HCT116 (cell line): ENCODE data around the gene RPLP2. TPM values are rescaled to one million over a fixed set of nuclear protein-coding genes. Genes with fewer than 3 reads are reported as not detected.

Experiments used
- ATAC-seq: fragments of 200-7000 bp; cut with Tn5 transposase; 2 replicates; pipeline ENCODE4 v1.9.1; 2020; ENCODE audit warnings: mild to moderate bottlenecking, moderate library complexity
- BruUV-seq: library from RNA; stranded (reverse); fragments of 400-500 nt; replicated peaks from 2 replicates; lab custom pipeline; 2021; lab: Mats Ljungman, UMichigan
- CTCF ChIA-PET: fragments of 300-600 bp; sonication (Branson Sonifier 250); formaldehyde crosslinking; loops from one replicate; lab custom pipeline; 2021; ENCODE audit warnings: antibody characterized with exemption; lab: Charles Lee
- POLR2A ChIA-PET: fragments of 300-600, 350-600 bp; sonication (Branson Sonifier 250); formaldehyde crosslinking; loops from one replicate; lab custom pipeline; 2021; ENCODE audit warnings: antibody characterized with exemption; lab: Charles Lee
- RAD21 ChIA-PET, 2 experiments: fragments of 300-600 bp; sonication (Branson Sonifier 250); formaldehyde crosslinking; loops; one replicate each; lab custom pipeline; 2023; ENCODE audit warnings: low total read pairs in 2 of 2; ENCODE audit not compliant: uncharacterized antibody in 2 of 2, unreplicated experiment in 2 of 2, low non-redundant PET in 1 of 2; lab: Charles Lee
- DNase-seq: peaks from one replicate; pipeline ENCODE4 v3.0.0-alpha.2; 2010; ENCODE audit warnings: low read depth, low spot score
- H2AFZ ChIP-seq: fragments of 200-600 bp; shearing (Covaris generic), sonication (generic); 2 replicates; pipeline ENCODE4 v1.6.1; 2017; ENCODE audit warnings: low read depth, mixed run types, mixed read lengths, antibody characterized with exemption, low read length; ENCODE audit not compliant: poor library complexity, severe bottlenecking
- H3K27ac ChIP-seq: 2 replicates; pipeline ENCODE4 v1.5.1; 2012; ENCODE audit warnings: low read depth, low read length
- H3K27me3 ChIP-seq: fragments of 200-600 bp; sonication (generic); 2 replicates; pipeline ENCODE4 v1.6.1; 2016; ENCODE audit warnings: mixed run types, low read length, mixed read lengths; ENCODE audit not compliant: insufficient read depth
- H3K36me3 ChIP-seq, 2 experiments: fragments of 200-500 bp in 1 of 2; fragments of 200-600 bp in 1 of 2; sonication (Bioruptor generic) in 1 of 2; sonication (generic) in 1 of 2; 2 replicates each; pipeline versions ENCODE4 v1.5.1 to v1.6.1; 2014 to 2016; ENCODE audit warnings: low read length in 2 of 2, inconsistent platforms in 1 of 2, mixed read lengths in 1 of 2, mixed run types in 1 of 2; ENCODE audit not compliant: insufficient read depth in 2 of 2, control insufficient read depth in 1 of 2
- H3K4me1 ChIP-seq, 2 experiments: fragments of 200-600 bp in 1 of 2; sonication (generic) in 1 of 2; 2 replicates each; pipeline versions ENCODE4 v1.5.1 to v1.6.1; 2012 to 2017; ENCODE audit warnings: low read length in 2 of 2, inconsistent platforms in 1 of 2, mild to moderate bottlenecking in 1 of 2, mixed read lengths in 1 of 2, mixed run types in 1 of 2, moderate library complexity in 1 of 2; ENCODE audit not compliant: insufficient read depth in 2 of 2, control insufficient read depth in 1 of 2
- H3K4me2 ChIP-seq: fragments of 200-600 bp; sonication (generic); 2 replicates; pipeline ENCODE4 v1.6.1; 2017; ENCODE audit warnings: mixed run types, low read length, mixed read lengths
- H3K4me3 ChIP-seq, 2 experiments: fragments of 200-600 bp in 1 of 2; sonication (generic) in 1 of 2; replicated peaks in 1 of 2; 2 replicates each; pipeline ENCODE4 v1.5.1; 2011 to 2016; ENCODE audit warnings: low read length in 2 of 2, control low read depth in 1 of 2, low read depth in 1 of 2, mild to moderate bottlenecking in 1 of 2, mixed read lengths in 1 of 2, mixed run types in 1 of 2
- H3K79me2 ChIP-seq: fragments of 200-600 bp; sonication (generic); 2 replicates; pipeline ENCODE4 v1.6.1; 2017; ENCODE audit warnings: mild to moderate bottlenecking, mixed run types, low read length, moderate library complexity, mixed read lengths; ENCODE audit not compliant: insufficient read depth
- H3K9ac ChIP-seq: fragments of 200-600 bp; sonication (generic); 2 replicates; pipeline ENCODE4 v1.6.1; 2016; ENCODE audit warnings: low read length, mixed read lengths
- H3K9me2 ChIP-seq: fragments of 200-600 bp; sonication (generic), shearing (Covaris generic); 2 replicates; pipeline ENCODE4 v1.6.1; 2017; ENCODE audit warnings: mixed run types, mild to moderate bottlenecking, moderate library complexity; ENCODE audit not compliant: insufficient read depth
- H3K9me3 ChIP-seq, 2 experiments: fragments of 200-500 bp in 1 of 2; fragments of 200-600 bp in 1 of 2; sonication (Bioruptor generic) in 1 of 2; sonication (generic) in 1 of 2; 2 replicates each; pipeline ENCODE4 v1.6.1; 2014 to 2017; ENCODE audit warnings: low read length in 2 of 2, mixed read lengths in 2 of 2, inconsistent platforms in 1 of 2, low read depth in 1 of 2, mild to moderate bottlenecking in 1 of 2, mixed run types in 1 of 2, moderate library complexity in 1 of 2; ENCODE audit not compliant: control insufficient read depth in 1 of 2, insufficient read depth in 1 of 2
- H4K20me1 ChIP-seq: fragments of 200-600 bp; sonication (generic), shearing (Covaris generic); 2 replicates; pipeline ENCODE4 v1.6.1; 2017; ENCODE audit warnings: mixed run types, mild to moderate bottlenecking, moderate library complexity; ENCODE audit not compliant: insufficient read depth
- EZH2phosphoT487 ChIP-seq: fragments of 200-600 bp; IDR thresholded peaks from 2 replicates; pipeline ENCODE4 v1.6.1; 2018; ENCODE audit warnings: antibody characterized with exemption, borderline replicate concordance
- POLR2AphosphoS5 ChIP-seq: IDR thresholded peaks from 2 replicates; pipeline ENCODE4 v1.6.1; 2011; ENCODE audit warnings: mild to moderate bottlenecking, low read depth, low read length, moderate library complexity
- ZNF274 ChIP-seq: fragments of 200-500 bp; sonication (Bioruptor generic); IDR thresholded peaks from 2 replicates; pipeline ENCODE4 v1.6.1; 2014; ENCODE audit warnings: mild to moderate bottlenecking, low read depth, low read length, inconsistent platforms
- intact Hi-C: fragments of 100-400 bp; cut with micrococcal nuclease; formaldehyde crosslinking; loops from 2 replicates; pipeline ENCODE4 v1.10.0; 2022
- total RNA-seq: library from RNA; stranded (reverse); gene quantifications from one replicate; pipeline ENCODE4 v1.2.1, GENCODE V29; 2021; ENCODE audit not compliant: unreplicated experiment
- TF ChIP-seq, protein P1 (sequence below), 3 experiments: fragments of 200-600 bp in 1 of 3; sonication (generic) in 1 of 3; IDR thresholded peaks in 2 of 3; conservative IDR thresholded peaks in 1 of 3; 2 replicates each; pipeline ENCODE4 v1.5.1; 2012 to 2017; ENCODE audit warnings: low read depth in 2 of 3, low read length in 2 of 3, antibody characterized with exemption in 1 of 3, borderline replicate concordance in 1 of 3, control low read depth in 1 of 3, mild to moderate bottlenecking in 1 of 3, mixed read lengths in 1 of 3, mixed run types in 1 of 3, moderate library complexity in 1 of 3; ENCODE audit not compliant: insufficient read depth in 1 of 3

The RPLP2 gene
- total RNA-seq, 1 experiment from 2014 or later: 3,615 TPM

- Histone ChIP-seq H3K79me2 (peaks cover 9% of the 10 kb centered on the region; the same call in 1 of the 2 replicates), H3K4me3 (no peak overlapping the region), H3K9me2 (no peaks in the 10 kb centered on the region), H3K27me3 (no peaks in the 10 kb centered on the region), H3K36me3 (peaks cover 24 to 56% of the 10 kb centered on the region in 2 experiments), H3K27ac (peak overlapping the region; percentile 45), H4K20me1 (peaks cover 5% of the 10 kb centered on the region; the same call in 1 of the 2 replicates), H3K4me2 (no peak overlapping the region), H3K9me3 (no peaks in the 10 kb centered on the region), H3K4me1 (peaks cover 20 to 48% of the 10 kb centered on the region in 2 experiments), H2AFZ (no peak overlapping the region), H3K9ac (peak overlapping the region; percentile 63)
- TF ChIP-seq EZH2phosphoT487 (no peak), POLR2AphosphoS5 (peak; percentile 43), ZNF274 (no peak)
- TF ChIP-seq, protein P1, sequence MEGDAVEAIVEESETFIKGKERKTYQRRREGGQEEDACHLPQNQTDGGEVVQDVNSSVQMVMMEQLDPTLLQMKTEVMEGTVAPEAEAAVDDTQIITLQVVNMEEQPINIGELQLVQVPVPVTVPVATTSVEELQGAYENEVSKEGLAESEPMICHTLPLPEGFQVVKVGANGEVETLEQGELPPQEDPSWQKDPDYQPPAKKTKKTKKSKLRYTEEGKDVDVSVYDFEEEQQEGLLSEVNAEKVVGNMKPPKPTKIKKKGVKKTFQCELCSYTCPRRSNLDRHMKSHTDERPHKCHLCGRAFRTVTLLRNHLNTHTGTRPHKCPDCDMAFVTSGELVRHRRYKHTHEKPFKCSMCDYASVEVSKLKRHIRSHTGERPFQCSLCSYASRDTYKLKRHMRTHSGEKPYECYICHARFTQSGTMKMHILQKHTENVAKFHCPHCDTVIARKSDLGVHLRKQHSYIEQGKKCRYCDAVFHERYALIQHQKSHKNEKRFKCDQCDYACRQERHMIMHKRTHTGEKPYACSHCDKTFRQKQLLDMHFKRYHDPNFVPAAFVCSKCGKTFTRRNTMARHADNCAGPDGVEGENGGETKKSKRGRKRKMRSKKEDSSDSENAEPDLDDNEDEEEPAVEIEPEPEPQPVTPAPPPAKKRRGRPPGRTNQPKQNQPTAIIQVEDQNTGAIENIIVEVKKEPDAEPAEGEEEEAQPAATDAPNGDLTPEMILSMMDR (IDR thresholded peaks at IDR 0.05 in 2 of 3, conservative IDR thresholded peaks at IDR 0.05 in 1 of 3; ENCODE audit: borderline replicate concordance in 1 of 3, insufficient read depth in 1 of 3, low read depth in 2 of 3, low read length in 2 of 3): no peak
- no peak for DNase-seq
- BruUV-seq: no TSS peak
- ChIA-PET RAD21 (no interaction called here), POLR2A (interaction anchor here (1.6 to 1.9 kb wide), 2 partner anchors 31 to 55 kb away, joined by 4 to 5 read pairs; partner anchors contain the start of gene PNPLA2), CTCF (no interaction called here)
- intact Hi-C loops: loop anchor here (1.0 to 2.0 kb wide), 3 partner anchors 36 to 101 kb away; no protein-coding TSS in a partner anchor
- ATAC-seq: no peak
These were observed 45.3 kb upstream of the RPLP2 start for GRCh38 chr11:764322-765024.
